OCI-LY7 (cell line): ENCODE results near the gene ALB. TPM values are rescaled to one million over a fixed set of nuclear protein-coding genes. Genes with fewer than 3 reads are reported as not detected.

Source experiments
- BruUV-seq: library from RNA; stranded (reverse); fragments of 400-500 nt; replicated peaks from 2 replicates; lab custom pipeline; 2021; lab: Mats Ljungman, UMichigan
- CTCF ChIA-PET: fragments of 300-600 bp; sonication (Branson Sonifier 250); formaldehyde crosslinking; loops from one replicate; lab custom pipeline; 2022; ENCODE audit warnings: antibody characterized with exemption; ENCODE audit not compliant: unreplicated experiment; lab: Charles Lee
- POLR2A ChIA-PET: fragments of 300-600 bp; sonication (Branson Sonifier 250); formaldehyde crosslinking; loops from one replicate; lab custom pipeline; 2022; ENCODE audit warnings: antibody characterized with exemption; lab: Charles Lee
- DNase-seq: peaks from one replicate; pipeline ENCODE4 v3.0.0-alpha.2; 2015; ENCODE audit warnings: low spot score
- H2AFZ ChIP-seq: fragments of 200-600 bp; sonication (generic), shearing (Covaris generic); 2 replicates; pipeline ENCODE4 v1.6.1; 2014; ENCODE audit warnings: mild to moderate bottlenecking, antibody characterized with exemption, low read length, moderate library complexity
- H3K27ac ChIP-seq: fragments of 200-600 bp; sonication (generic); 2 replicates; pipeline ENCODE4 v1.5.1; 2014; ENCODE audit warnings: mixed run types, low read depth, mild to moderate bottlenecking, moderate library complexity, low read length, inconsistent platforms; ENCODE audit not compliant: poor library complexity, severe bottlenecking
- H3K36me3 ChIP-seq: fragments of 200-600 bp; sonication (generic); 2 replicates; pipeline ENCODE4 v1.6.1; 2014; ENCODE audit warnings: mild to moderate bottlenecking, antibody characterized with exemption, low read length, moderate library complexity, mixed read lengths; ENCODE audit not compliant: insufficient read depth
- H3K4me1 ChIP-seq: fragments of 200-600 bp; sonication (generic); 2 replicates; pipeline ENCODE4 v1.5.1; 2014; ENCODE audit warnings: mild to moderate bottlenecking, low read length; ENCODE audit not compliant: insufficient read depth, poor library complexity, severe bottlenecking
- H3K4me2 ChIP-seq: fragments of 200-600 bp; sonication (generic); 2 replicates; pipeline ENCODE4 v1.6.1; 2014; ENCODE audit warnings: mild to moderate bottlenecking, low read length
- H3K4me3 ChIP-seq: fragments of 200-600 bp; sonication (generic); 2 replicates; pipeline ENCODE4 v1.5.1; 2014; ENCODE audit warnings: mild to moderate bottlenecking, low read depth, low read length; ENCODE audit not compliant: poor library complexity, severe bottlenecking
- H3K79me2 ChIP-seq: fragments of 200-600 bp; sonication (generic); 2 replicates; pipeline ENCODE4 v1.6.1; 2016; ENCODE audit warnings: low read depth, mild to moderate bottlenecking, low read length, moderate library complexity, mixed read lengths; ENCODE audit not compliant: insufficient read depth
- H3K9me2 ChIP-seq: fragments of 200-600 bp; sonication (generic); 2 replicates; pipeline ENCODE4 v1.6.1; 2016; ENCODE audit warnings: mild to moderate bottlenecking, low read length, mixed read lengths; ENCODE audit not compliant: insufficient read depth
- H3K9me3 ChIP-seq: fragments of 200-600 bp; sonication (generic); 2 replicates; pipeline ENCODE4 v1.6.1; 2014; ENCODE audit warnings: mild to moderate bottlenecking, mixed run types, low read length, mixed read lengths
- H4K20me1 ChIP-seq: fragments of 200-600 bp; sonication (generic); 2 replicates; pipeline ENCODE4 v1.6.1; 2014; ENCODE audit warnings: mild to moderate bottlenecking, antibody characterized with exemption, low read length, moderate library complexity, mixed read lengths; ENCODE audit not compliant: insufficient read depth
- CTCF ChIP-seq: fragments of 200-600 bp; sonication (generic); conservative IDR thresholded peaks from 2 replicates; pipeline ENCODE4 v1.5.1; 2014; ENCODE audit warnings: mild to moderate bottlenecking, antibody characterized with exemption, low read length, moderate library complexity, mixed read lengths
- EZH2phosphoT487 ChIP-seq: fragments of 200-600 bp; sonication (generic); IDR thresholded peaks from 2 replicates; pipeline ENCODE4 v1.6.1; 2018; ENCODE audit warnings: low read depth, borderline replicate concordance, mild to moderate bottlenecking, mixed run types, antibody characterized with exemption, low read length, moderate library complexity, mixed read lengths
- intact Hi-C: fragments of 100-400 bp; cut with micrococcal nuclease; formaldehyde crosslinking; loops from one replicate; pipeline ENCODE4 v1.10.0; 2022; ENCODE audit not compliant: unreplicated experiment
- total RNA-seq, 2 experiments: library from RNA; depleted of rRNA in 1 of 2; stranded (reverse); fragments of >200 nt in 1 of 2; shearing (Covaris generic) in 1 of 2; gene quantifications; 2 replicates each; pipeline ENCODE4 v1.2.3, GENCODE V29; 2014 to 2022

Gene ALB
- total RNA-seq, 2 experiments from 2014 or later, result not detected

GRCh38 chr4:73378887-73379286 lies 25.2 kb upstream of the ALB start:
- Histone ChIP-seq H3K9me3 (no peaks in the 10 kb centered on the region), H3K27ac (no peak overlapping the region), H3K79me2 (no peaks in the 10 kb centered on the region), H3K9me2 (no peaks in the 10 kb centered on the region), H3K4me3 (no peak overlapping the region), H2AFZ (no peak overlapping the region), H3K36me3 (no peaks in the 10 kb centered on the region), H3K4me2 (no peak overlapping the region), H4K20me1 (no peaks in the 10 kb centered on the region), H3K4me1 (no peaks in the 10 kb centered on the region)
- CTCF ChIA-PET, result no interaction called here
- POLR2A ChIA-PET, result no interaction called here
- no peak for TF ChIP-seq CTCF
- TF ChIP-seq EZH2phosphoT487, result no peak
- intact Hi-C loops, result no loop called here
- no TSS peak for BruUV-seq
- no peak for DNase-seq

DNA sequence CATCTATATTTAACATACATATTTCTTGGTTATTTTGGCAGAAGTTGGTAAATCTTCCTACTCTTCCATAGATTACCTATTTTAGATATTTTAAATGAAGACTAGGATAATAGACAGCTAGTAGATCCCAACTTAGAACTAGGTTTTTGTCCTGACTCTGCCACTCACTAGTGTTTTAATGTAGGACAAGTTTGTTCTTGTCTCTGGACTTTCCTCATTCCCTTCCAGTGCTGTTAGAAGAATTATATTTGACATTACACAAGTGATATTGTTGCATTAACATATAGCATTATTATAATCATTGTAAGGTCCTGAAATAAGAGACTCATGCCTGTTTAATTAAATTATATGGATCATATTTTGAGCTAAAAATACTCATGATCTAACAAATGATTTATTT lies 24.1 kb upstream of the ALB start:
- ChIA-PET CTCF (no interaction called here), POLR2A (no interaction called here)
- Histone ChIP-seq H4K20me1 (no peaks in the 10 kb centered on the region), H3K27ac (no peak overlapping the region), H2AFZ (no peak overlapping the region), H3K79me2 (no peaks in the 10 kb centered on the region), H3K36me3 (no peaks in the 10 kb centered on the region), H3K4me2 (no peak overlapping the region), H3K9me2 (no peaks in the 10 kb centered on the region), H3K4me3 (no peak overlapping the region), H3K9me3 (no peaks in the 10 kb centered on the region), H3K4me1 (no peaks in the 10 kb centered on the region)
- intact Hi-C loops, result no loop called here
- DNase-seq, result no peak
- no TSS peak for BruUV-seq
- TF ChIP-seq EZH2phosphoT487 (no peak), CTCF (no peak)

DNA sequence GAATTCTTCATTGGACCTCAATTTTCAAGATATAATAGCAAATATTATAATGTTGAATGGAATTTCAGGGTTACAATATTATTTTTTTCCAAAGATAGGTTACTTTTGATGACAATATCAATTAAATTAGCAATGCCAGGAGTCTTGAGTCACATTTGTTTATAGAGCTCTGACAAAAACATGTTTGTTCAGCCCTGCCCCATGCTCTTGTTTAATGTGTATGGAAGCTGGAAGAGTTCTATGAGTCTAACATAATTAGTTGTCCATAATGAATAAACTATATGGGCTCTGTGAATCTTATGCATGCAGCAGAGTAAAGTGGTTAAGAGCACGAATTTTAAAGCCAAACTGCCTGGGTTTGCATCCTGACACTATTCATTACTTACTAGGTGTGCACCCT lies 22.9 kb upstream of the ALB start:
- H3K4me1 ChIP-seq, result no peaks in the 10 kb centered on the region
- ChIA-PET POLR2A (no interaction called here), CTCF (no interaction called here)
- no peaks in the 10 kb centered on the region for H3K9me2 ChIP-seq
- H3K27ac ChIP-seq, result no peak overlapping the region
- no peak overlapping the region for H2AFZ ChIP-seq
- H3K79me2 ChIP-seq, result no peaks in the 10 kb centered on the region
- no peak for DNase-seq
- H4K20me1 ChIP-seq, result no peaks in the 10 kb centered on the region
- intact Hi-C loops, result no loop called here
- no peak overlapping the region for H3K4me3 ChIP-seq
- no peaks in the 10 kb centered on the region for H3K36me3 ChIP-seq
- TF ChIP-seq CTCF, result no peak
- TF ChIP-seq EZH2phosphoT487, result no peak
- BruUV-seq, result no TSS peak
- H3K4me2 ChIP-seq, result no peak overlapping the region
- no peaks in the 10 kb centered on the region for H3K9me3 ChIP-seq
